ENCODE data around the gene GJC2.

- TF ChIP-seq EZH2 (IDR thresholded peaks at IDR 0.05; ENCODE audit: borderline replicate concordance, insufficient read depth, low read length, poor library complexity, severe bottlenecking): no peak
- TF ChIP-seq CTCF (IDR thresholded peaks at IDR 0.05; ENCODE audit: poor library complexity, severe bottlenecking): no peak
- TF ChIP-seq TAF1 (IDR thresholded peaks at IDR 0.05; ENCODE audit: low read depth): no peak
- TF ChIP-seq POLR2AphosphoS5 (IDR thresholded peaks at IDR 0.05): no peak
- no peak for TF ChIP-seq EP300 (conservative IDR thresholded peaks at IDR 0.05; ENCODE audit: poor library complexity, severe bottlenecking)
- TF ChIP-seq MXI1 (conservative IDR thresholded peaks at IDR 0.05; ENCODE audit: poor library complexity, severe bottlenecking): no peak
- TF ChIP-seq REST (IDR thresholded peaks at IDR 0.05; ENCODE audit: borderline replicate concordance): no peak
- TF ChIP-seq RAD21 (conservative IDR thresholded peaks at IDR 0.05): no peak
- TF ChIP-seq SMC3 (conservative IDR thresholded peaks at IDR 0.05; ENCODE audit: poor library complexity): no peak
These were observed 7.0 kb upstream of the GJC2 start for GRCh38 chr1:228142701-228143136.

Data from neural cell (in vitro differentiated cells).